GM12865 (cell line): ENCODE results near the gene RGPD8.
"Not testable (repeated sequence)": the region's sequence is repeated elsewhere in the genome, so short reads cannot be mapped to it uniquely, and the experiment has no call there.

Source experiments
- DNase-seq: peaks from one replicate; pipeline ENCODE4 v3.0.0; 2010; ENCODE audit warnings: low read depth
- H3K4me3 ChIP-seq: 2 replicates; pipeline ENCODE4 v1.5.1; 2011; ENCODE audit warnings: mild to moderate bottlenecking, low read depth, low read length, control low read depth
- TF ChIP-seq, protein P1 (sequence below): IDR thresholded peaks from 2 replicates; pipeline ENCODE4 v1.5.1; 2011; ENCODE audit warnings: low read length, control low read depth, low read depth, inconsistent platforms; ENCODE audit not compliant: insufficient read depth; ENCODE audit errors: missing control alignments

RGPD8 gene

DNA sequence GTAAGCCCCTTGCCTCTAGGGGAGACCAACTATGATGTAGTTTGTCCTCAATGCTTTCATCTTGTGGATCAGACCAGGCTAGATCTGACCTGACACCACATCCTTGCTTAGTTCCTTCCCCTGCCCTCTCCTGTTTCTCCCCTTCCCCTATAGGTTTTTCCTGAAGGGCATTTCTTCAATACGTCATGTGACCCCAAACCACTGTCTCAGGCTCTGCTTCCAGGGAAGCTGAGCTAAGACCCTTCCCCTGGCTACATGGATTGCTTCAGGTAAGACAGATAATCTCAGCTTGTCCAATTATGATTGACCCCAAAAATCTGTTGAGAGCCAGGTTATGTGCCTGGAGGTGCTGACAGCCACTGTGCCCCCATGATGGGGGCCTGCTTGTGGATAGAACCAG, 25.9 kb upstream of the RGPD8 start:
- TF ChIP-seq, protein P1, sequence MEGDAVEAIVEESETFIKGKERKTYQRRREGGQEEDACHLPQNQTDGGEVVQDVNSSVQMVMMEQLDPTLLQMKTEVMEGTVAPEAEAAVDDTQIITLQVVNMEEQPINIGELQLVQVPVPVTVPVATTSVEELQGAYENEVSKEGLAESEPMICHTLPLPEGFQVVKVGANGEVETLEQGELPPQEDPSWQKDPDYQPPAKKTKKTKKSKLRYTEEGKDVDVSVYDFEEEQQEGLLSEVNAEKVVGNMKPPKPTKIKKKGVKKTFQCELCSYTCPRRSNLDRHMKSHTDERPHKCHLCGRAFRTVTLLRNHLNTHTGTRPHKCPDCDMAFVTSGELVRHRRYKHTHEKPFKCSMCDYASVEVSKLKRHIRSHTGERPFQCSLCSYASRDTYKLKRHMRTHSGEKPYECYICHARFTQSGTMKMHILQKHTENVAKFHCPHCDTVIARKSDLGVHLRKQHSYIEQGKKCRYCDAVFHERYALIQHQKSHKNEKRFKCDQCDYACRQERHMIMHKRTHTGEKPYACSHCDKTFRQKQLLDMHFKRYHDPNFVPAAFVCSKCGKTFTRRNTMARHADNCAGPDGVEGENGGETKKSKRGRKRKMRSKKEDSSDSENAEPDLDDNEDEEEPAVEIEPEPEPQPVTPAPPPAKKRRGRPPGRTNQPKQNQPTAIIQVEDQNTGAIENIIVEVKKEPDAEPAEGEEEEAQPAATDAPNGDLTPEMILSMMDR, result no peak
- no peak overlapping the region for H3K4me3 ChIP-seq
- no peak for DNase-seq

DNA sequence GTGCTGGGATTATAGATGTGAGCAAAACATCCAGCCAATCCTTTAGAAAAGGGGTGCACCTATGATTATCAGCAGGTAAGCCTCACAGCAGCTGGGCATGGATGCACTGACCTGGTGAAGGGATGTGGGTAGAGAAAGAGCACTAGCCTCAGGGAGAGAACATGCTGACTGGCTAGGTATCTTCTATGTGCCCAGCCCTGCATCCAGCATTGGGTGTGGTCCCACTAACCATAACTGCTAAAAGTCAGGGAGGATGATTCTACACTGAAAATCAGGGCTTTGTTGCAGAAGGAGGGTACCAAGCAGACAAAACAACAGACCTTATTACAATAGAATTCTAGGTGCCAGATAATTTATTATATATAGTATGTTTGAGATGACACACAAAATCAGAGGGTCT, 21.1 kb upstream of the RGPD8 start:
- no peak for DNase-seq
- no peak overlapping the region for H3K4me3 ChIP-seq
- TF ChIP-seq, protein P1, result no peak

DNA sequence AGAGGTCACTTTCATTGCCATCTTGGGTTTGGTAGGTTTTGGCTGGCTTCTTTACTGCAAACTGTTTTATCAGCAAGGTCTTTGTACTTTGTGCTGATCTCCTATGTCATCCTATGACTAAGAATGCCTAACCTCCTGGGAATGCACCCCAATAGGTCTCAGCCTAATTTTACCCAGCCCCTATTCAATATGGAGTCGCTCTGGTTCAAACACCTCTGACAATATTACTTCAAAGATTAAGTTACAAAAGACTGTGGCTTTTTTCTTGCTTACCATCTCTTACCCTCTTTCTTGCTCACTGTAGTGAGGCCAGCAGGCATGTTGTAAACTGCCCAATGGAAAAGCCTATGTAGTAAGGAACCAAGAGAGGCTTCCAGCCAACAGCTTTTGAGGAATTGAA, 17.9 kb upstream of the RGPD8 start:
- H3K4me3 ChIP-seq, result no peak overlapping the region
- TF ChIP-seq, protein P1, result no peak
- no peak for DNase-seq

DNA sequence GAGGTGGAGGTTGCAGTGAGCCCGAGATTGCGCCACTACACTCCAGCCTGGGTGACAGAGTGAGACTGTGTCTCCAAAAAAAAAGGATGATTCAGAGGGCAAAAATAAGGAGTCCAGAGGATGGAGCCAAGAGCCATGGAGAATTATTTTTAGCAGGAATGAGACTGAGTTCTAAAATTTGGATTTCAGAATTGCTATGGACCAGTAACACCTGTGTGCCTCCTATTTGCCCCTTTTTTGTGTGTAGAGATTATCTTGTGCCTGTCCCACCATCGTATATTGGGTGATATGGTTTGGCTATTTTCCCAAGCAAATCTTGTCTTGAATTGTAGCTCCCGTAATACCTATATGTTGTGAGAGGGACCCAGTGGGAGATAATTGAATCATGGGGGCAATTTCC, 16.4 kb upstream of the RGPD8 start:
- no peak for DNase-seq
- TF ChIP-seq, protein P1, result no peak
- no peak overlapping the region for H3K4me3 ChIP-seq

DNA sequence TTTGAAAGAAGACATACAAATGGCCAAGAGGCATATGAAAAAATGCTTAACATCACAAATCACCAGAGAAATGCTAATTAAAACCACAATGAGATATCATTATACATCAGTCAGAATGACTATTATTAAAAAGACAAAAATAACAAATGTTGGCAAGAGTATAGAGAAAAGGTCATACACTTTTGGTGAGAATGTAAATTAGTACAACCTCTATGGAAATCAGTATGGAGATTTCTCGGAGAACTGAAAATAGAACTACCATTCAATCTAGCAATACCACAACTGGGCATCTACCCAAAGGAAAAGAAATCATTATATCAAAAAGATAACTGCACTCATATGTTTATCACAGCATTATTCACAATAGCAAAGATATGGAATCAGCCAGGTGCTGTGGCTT, 10.8 kb upstream of the RGPD8 start:
- DNase-seq, H3K4me3 ChIP-seq: not testable (repeated sequence)

DNA sequence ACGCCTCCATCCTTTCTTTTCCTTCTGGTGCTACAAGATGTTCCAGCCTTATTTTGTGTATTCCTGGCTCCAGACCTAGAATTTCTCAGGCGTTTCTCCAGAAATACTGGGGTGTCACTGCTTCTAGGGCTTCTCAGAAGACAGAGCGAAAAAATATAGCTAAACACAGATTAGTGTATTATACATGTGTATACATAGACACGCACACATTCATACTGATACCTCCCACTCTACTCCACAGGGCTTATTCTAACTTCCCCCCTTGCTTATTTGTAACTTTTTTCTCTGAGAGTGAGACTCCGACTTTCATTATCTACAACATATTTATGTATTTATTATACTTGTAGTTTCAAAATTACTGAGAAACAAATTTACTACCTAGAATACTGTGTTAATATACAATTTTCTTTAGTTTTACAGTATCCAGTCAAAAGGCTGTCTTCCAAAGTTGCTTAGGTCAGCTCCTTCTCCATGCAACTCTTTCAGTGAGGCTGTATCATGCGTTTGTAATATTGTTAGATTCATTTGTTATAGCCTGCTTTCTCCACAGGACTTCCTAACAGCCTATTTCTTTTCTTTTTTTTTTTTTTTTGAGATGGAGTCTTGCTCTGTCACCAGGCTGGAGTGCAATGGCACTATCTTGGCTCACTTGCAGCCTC, 5.3 kb upstream of the RGPD8 start:
- not testable (repeated sequence) for DNase-seq, H3K4me3 ChIP-seq

DNA sequence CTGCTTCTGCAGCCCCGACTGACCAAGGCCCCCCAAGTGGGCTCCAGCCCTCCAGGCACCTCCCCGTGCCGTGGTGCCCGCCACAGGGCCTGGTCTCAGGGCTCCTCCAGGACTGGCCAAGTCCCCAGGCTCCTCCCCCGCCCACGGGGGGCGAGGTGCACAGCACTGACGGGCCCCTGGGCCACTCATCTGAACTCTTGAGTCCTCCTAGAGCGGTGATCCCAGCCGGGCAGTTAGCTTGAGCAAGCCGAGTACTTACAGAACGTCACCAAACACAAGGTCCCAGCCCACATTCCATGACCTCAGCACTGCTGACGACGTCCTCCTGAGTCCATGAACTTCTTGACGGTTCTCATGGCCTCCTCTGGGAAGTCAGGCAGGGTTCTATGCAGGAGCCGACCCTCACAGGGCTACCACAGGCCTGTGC, 4.0 kb upstream of the RGPD8 start:
- not testable (repeated sequence) for DNase-seq, H3K4me3 ChIP-seq

DNA sequence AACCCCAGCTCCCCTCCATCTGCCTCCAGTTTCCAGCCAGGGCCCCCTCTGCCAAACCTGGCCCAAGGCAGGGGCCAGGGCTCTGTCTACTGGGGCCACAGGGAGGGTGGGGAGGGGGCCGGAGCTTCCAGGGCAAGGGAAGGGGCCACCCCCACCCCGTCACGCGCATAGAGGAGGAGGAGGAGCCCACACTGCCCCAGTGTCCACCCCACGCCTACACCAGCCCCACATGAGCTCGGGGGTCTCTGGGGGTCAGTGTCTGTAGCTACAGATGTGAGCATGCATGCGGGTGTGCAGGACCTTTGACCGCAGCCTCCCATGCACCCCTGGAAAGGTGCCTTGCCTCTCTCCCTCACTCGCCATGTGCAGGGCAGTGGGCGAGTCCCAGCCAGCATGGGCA, 3.5 kb upstream of the RGPD8 start:
- DNase-seq, H3K4me3 ChIP-seq: not testable (repeated sequence)

DNA sequence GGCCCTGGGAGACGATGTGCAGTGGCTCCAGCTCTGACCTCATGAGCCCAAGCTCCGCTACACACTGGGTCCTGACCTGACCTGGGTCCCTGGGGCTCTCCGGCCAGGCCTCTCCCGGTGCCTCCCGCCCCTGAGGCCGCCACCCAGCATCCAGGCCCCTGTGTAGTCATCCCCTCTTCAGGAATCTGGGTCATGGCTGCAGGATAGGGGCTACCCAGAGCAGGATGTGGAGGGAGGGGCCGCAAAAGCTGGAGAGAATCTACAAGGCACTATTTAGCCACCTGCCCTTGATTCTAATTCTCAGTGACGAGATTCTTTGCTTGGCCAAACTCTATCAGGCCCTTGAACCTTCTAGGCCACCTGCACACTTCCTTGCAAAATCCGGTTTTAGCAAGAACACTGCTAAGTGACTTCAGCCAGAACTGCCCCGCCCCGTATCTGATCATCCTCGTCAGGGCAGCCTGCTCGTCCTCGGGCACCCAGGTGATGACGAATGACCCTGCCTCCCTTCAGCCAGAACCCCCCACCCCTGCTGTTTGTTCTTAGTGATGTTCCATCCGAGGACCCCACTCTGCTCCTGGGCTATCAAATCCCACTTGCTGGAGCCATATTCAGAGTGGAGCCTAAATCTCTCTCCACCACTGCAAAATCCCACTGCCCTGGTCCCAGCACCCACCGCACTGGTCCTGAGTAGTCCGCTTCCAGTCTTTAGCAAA, 2.4 kb upstream of the RGPD8 start:
- DNase-seq, H3K4me3 ChIP-seq: not testable (repeated sequence)

DNA sequence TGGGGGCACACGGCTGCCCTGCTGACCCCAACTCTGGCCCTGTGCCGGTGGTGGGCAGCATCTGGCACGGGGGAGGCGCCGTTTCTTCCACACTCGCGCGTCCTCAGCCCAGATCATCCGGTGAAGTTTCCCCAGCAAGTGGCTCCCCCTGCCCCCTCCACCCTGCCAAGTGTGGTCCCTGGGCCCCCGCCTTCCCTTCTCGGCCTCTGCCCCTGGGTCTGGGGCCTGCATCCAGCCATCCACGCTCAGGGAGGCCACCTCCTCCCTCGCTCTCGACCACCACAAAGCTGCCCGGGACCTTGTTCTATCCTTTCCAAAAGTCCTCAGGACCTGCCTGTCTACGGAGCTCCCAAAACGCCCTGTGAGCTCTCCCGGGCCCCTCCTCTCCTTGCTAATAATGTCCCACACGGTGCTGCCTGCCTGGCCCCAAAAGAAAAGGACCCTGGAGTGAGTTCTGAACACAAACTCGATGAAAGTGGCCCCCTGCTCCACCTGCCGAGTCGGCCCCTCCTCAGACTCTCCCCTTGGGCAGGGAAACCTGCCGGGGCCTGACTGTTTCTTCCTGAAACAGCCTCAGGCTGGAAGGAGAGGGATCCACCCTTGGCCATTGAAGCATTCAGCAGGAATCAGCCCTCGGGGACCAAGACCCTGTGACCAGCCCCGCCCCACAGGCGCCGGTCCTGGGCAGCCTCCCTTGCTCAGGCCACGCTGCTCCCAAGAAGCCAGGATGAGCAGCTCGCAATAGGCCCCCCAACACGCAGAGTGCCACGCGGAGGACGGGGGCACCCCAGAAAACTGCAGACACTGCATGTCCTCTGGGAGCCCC, 1.7 kb upstream of the RGPD8 start:
- DNase-seq, H3K4me3 ChIP-seq: not testable (repeated sequence)
